Bone marrow (tissue), 2 donors: Measurements from ENCODE around the gene SHBG.

ENCODE experiments used
- DNase-seq, 2 donors: peaks; one replicate each; lab custom pipeline; 2025; lab: John Stamatoyannopoulos, UW

The SHBG gene

GRCh38 chr17:7650509-7651096 lies 20.7 kb downstream of the SHBG start, which contains the start of gene ATP1B2:
Gene ATP1B2 (plus strand): TSS chr17:7650926. CDS start chr17:7651519, 593 bp downstream.
- peak; percentile 13 to 26 for DNase-seq

DNA sequence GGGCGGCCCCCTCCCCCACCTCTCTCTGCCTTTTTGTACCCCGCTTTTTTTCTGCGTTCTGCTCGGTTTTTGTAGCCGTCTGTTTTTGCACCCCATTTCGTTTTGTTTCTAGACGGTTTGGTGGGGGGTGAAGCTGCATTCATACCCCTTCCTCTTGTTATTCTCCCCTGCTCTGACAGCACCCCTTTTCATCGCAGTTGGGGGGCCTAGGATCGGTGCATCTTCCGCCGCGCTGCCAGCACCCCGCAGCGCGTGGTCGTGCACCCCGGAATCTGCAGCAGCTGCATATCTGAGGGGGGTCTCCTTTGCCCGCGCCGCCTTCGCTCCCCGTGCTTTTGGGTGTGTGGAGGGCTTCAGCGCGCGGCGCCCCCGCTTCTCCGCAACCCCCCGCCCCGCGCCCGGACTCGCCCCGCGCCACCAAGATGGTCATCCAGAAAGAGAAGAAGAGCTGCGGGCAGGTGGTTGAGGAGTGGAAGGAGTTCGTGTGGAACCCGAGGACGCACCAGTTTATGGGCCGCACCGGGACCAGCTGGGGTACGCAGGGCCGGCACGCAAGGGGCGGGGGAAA lies 21.2 kb downstream of the SHBG start:
- no peak for DNase-seq

- no peak for DNase-seq
Measured at GRCh38 chr17:7651665-7652387, 21.9 kb downstream of the SHBG start.

- no peak for DNase-seq
Measured at GRCh38 chr17:7652388-7653356, 22.7 kb downstream of the SHBG start.

GRCh38 chr17:7654832-7655540 lies 25.1 kb downstream of the SHBG start:
- no peak for DNase-seq

- no peak for DNase-seq
Measured at GRCh38 chr17:7655541-7655840, 25.6 kb downstream of the SHBG start.

- DNase-seq: no peak
Measured at GRCh38 chr17:7656958-7657609, 27.1 kb downstream of the SHBG start.

- DNase-seq: no peak
Measured at GRCh38 chr17:7667656-7668406, 37.9 kb downstream of the SHBG start.

DNA sequence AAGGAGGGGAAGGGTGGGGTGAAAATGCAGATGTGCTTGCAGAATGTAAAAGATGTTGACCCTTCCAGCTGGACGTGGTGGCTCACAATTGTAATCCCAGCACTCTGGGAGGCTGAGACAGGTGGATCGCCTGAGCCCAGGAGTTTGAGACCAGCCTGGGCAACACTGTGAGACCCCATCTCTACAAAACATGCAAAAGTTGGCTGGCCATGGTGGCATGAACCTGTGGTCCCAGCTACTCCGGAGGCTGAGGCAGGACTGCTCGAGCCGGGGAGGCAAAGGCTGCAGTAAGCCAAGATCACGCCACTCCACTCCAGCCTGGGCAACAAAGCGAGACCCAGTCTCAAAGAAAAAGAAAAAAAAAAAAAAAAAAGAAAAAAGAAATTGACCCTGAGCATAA lies 38.5 kb downstream of the SHBG start:
- DNase-seq: no peak

DNA sequence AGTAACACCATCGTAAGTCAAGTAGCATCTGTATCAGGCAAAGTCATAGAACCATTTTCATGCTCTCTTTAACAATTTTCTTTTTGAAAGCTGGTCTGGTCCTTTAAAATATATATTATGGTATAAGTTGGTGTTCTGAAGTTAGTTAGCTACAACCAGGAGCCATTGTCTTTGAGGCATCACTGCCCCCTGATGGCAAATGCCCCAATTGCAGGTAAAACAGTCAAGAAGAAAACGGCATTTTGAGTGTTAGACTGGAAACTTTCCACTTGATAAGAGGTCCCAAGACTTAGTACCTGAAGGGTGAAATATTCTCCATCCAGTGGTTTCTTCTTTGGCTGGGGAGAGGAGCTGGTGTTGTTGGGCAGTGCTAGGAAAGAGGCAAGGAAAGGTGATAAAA lies 43.3 kb downstream of the SHBG start:
- DNase-seq: peak in 1 of 2 donors; percentile 2

DNA sequence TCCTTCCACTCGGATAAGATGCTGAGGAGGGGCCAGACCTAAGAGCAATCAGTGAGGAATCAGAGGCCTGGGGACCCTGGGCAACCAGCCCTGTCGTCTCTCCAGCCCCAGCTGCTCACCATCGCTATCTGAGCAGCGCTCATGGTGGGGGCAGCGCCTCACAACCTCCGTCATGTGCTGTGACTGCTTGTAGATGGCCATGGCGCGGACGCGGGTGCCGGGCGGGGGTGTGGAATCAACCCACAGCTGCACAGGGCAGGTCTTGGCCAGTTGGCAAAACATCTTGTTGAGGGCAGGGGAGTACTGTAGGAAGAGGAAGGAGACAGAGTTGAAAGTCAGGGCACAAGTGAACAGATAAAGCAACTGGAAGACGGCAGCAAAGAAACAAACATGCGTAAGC lies 45.0 kb downstream of the SHBG start:
- DNase-seq: no peak

- DNase-seq: no peak
Measured at GRCh38 chr17:7676533-7676932, 46.6 kb downstream of the SHBG start.

DNA sequence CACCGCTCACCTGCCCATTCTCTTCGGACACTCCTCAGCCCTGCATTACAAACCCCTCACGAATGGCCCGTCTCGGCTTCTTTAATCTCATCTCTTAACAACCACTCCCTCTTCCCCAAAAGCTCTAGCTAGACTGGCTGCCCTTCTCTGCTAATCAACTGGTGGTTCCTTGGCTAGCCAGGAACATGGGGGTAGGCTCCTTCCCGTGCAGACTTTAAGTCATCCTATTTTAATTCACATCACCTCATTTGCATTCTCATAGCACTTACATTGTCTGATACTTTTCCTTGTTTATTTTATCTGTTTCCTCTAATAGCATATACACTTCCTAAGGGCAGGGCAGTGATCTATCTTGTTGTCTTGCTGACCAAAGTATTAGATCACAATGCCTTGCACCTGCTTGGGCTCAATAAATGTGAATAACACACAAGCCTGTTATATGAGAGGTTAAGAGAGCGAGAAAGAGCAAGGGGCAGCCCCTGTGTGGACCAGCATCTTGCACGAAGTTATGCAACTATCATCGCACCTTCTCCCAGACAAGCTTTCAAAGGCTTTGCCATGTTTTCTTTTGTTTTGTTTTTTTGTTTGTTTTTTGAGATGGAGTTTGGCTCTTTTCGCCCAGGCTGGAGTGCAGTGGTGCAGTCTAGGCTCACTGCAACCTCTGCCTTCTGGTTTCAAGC lies 47.6 kb downstream of the SHBG start:
- no peak for DNase-seq
